GM18867 (cell line): ENCODE results near the gene CAMK1D.

ENCODE experiments used
- ATAC-seq: cut with Tn5 transposase; IDR thresholded peaks from one replicate; pipeline ENCODE4 v1.9.1; 2021; ENCODE audit warnings: mild to moderate bottlenecking, moderate library complexity; ENCODE audit not compliant: unreplicated experiment

Gene CAMK1D

GRCh38 chr10:12397941-12398340 lies 48.6 kb downstream of the CAMK1D start:
- ATAC-seq: no peak

GRCh38 chr10:12400266-12400931 lies 51.1 kb downstream of the CAMK1D start:
- no peak for ATAC-seq

GRCh38 chr10:12401466-12401865 lies 52.1 kb downstream of the CAMK1D start:
- no peak for ATAC-seq

- no peak for ATAC-seq
These were observed 53.8 kb downstream of the CAMK1D start for GRCh38 chr10:12403119-12403518.

GRCh38 chr10:12405342-12406320 lies 56.3 kb downstream of the CAMK1D start:
- ATAC-seq: no peak

- no peak for ATAC-seq
These were observed 57.5 kb downstream of the CAMK1D start for GRCh38 chr10:12406764-12407400.

GRCh38 chr10:12408472-12408871 lies 59.1 kb downstream of the CAMK1D start:
- no peak for ATAC-seq

GRCh38 chr10:12409161-12409560 lies 59.8 kb downstream of the CAMK1D start:
- ATAC-seq: no peak

- no peak for ATAC-seq
These were observed 60.3 kb downstream of the CAMK1D start for GRCh38 chr10:12409613-12410012.

- ATAC-seq: no peak
These were observed 63.5 kb downstream of the CAMK1D start for GRCh38 chr10:12412666-12413368.

GRCh38 chr10:12413369-12413711 lies 64.0 kb downstream of the CAMK1D start:
- no peak for ATAC-seq

- ATAC-seq: no peak
These were observed 65.1 kb downstream of the CAMK1D start for GRCh38 chr10:12414278-12414989.

- ATAC-seq: no peak
These were observed 67.2 kb downstream of the CAMK1D start for GRCh38 chr10:12416344-12417050.

- ATAC-seq: no peak
These were observed 68.0 kb downstream of the CAMK1D start for GRCh38 chr10:12417331-12417730.

- ATAC-seq: no peak
These were observed 68.7 kb downstream of the CAMK1D start for GRCh38 chr10:12418000-12418399.

GRCh38 chr10:12418725-12419261 lies 69.4 kb downstream of the CAMK1D start:
- no peak for ATAC-seq

- no peak for ATAC-seq
These were observed 70.0 kb downstream of the CAMK1D start for GRCh38 chr10:12419262-12419847.

GRCh38 chr10:12420530-12421120 lies 71.3 kb downstream of the CAMK1D start:
- no peak for ATAC-seq

- no peak for ATAC-seq
These were observed 72.8 kb downstream of the CAMK1D start for GRCh38 chr10:12422189-12422588.
